OCI-LY1 (cell line): Measurements from ENCODE around the gene NR2C2.

Experiments
- CTCF ChIP-seq: fragments of 200-600 bp; sonication (generic), shearing (Covaris generic); IDR thresholded peaks from 2 replicates; pipeline ENCODE4 v1.5.1; 2017; ENCODE audit warnings: mild to moderate bottlenecking, antibody characterized with exemption, low read length, moderate library complexity, mixed read lengths
- EZH2 ChIP-seq: fragments of 200-600 bp; sonication (generic), shearing (Covaris generic); IDR thresholded peaks from 2 replicates; pipeline ENCODE4 v1.8.0; 2017; ENCODE audit warnings: borderline replicate concordance, mixed run types, mild to moderate bottlenecking, antibody characterized with exemption, low read length, moderate library complexity, mixed read lengths

GRCh38 chr3:15032650-15033049 lies 85.3 kb downstream of the NR2C2 start:
- TF ChIP-seq CTCF (no peak), EZH2 (no peak)
